HG02870 (cell line): Measurements from ENCODE around the gene ZBTB32.

Experiments
- ATAC-seq: cut with Tn5 transposase; IDR thresholded peaks from one replicate; pipeline ENCODE4 v1.9.1; 2021; ENCODE audit warnings: mild to moderate bottlenecking, moderate library complexity; ENCODE audit not compliant: unreplicated experiment

Gene ZBTB32

DNA sequence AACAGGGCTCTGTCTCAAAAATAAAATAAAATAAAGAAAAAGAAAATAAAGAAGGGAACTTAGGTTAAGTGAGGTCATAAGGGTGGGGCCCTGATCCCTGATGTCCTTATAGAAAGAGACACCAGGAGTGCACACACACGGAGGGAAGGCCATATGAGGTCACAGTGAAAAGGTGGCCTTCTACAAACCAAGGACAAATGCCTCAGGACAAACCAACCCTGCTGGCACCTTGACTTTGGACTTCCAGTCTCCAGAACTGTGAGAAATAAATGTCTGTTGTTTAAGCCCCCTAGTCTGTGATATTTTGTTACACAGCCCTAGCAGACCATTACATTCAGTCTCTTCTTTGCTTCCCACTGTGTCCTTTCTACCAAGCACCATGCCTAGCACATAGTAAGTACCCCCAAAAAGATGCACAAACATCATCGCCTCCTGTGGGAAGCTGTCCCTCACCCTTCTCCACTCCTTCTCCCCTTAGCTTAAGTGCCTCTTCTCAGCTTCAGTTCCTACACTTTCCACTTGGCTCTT lies 8.4 kb upstream of the ZBTB32 start:
- no peak for ATAC-seq

DNA sequence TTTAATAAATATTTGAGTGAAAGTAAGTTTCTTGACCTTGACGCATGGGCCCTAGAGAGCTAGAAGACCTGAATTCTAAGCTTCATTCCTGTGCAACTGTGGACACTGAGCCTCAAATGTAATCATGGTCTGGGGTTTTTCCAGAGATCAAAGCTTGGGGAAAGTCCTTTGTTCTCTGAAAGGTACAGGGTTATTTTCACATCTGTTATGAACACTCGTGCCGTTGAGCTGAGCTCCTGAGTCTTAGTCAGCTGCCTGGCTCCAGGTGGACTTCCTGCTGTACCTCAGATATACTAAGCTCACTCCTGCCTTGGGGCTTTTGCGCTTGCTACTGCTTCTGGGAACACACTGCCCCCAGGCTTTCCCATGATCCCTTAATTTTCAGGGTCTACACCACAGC lies 7.5 kb upstream of the ZBTB32 start:
- ATAC-seq = no peak

DNA sequence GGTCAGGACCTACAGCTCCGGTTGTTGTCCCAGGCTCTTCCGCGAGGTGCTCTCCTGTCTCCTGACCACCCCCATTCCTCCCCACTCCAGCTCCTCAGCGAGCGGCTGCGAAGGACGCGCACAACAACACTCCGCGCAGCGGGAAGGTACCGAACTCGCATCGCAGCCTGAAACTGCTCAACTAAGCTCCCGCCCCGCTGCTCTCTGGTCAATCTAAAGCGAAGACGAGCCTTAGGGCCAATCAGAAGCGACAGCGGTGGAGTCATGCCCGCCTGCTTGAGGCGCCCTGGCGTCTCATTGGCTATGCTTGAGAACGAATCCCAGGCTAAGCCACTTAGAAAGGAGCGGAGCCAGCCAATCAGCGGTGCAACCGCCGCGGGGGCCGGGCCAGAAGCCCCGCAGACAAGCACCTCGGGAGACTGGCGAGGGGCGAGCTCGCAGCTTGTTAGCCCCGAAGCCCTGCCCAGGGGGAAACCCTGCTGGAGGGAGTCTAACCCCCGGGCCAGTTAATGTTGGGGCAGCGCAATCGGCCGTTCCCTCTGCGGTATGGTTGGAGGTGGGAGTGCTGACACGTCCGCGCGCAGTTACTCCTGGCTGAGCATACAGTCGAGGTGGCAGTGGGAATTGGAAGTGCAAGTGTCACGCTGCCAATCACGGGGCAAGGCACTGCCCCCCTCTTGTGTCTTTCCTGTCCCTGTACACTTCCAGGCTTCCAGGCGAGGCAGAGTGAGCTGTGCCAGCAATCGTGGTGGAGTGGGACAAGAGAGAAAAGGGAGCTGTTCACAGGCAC lies 1.9 kb upstream of the ZBTB32 start:
- peak; percentile 93 for ATAC-seq

DNA sequence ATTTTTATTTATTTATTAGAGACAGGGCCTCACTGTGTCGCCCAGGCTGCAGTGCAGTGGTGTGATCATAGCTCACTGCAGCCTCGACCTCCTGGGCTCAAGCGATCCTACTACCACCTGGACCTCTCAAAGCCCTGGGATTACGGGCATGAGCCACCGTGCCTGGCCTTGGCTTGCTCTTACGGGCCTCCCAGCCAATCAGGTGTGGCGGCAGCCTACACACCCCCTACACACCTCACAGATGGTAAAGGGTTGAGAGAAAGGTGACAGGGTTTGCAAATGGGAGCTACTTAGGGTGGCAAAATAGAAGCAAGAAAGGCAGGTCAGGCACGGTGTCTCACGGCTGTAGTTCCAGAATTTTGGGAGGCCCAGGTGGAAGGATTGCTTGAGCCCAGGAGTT lies 1.0 kb upstream of the ZBTB32 start:
- ATAC-seq = no peak

DNA sequence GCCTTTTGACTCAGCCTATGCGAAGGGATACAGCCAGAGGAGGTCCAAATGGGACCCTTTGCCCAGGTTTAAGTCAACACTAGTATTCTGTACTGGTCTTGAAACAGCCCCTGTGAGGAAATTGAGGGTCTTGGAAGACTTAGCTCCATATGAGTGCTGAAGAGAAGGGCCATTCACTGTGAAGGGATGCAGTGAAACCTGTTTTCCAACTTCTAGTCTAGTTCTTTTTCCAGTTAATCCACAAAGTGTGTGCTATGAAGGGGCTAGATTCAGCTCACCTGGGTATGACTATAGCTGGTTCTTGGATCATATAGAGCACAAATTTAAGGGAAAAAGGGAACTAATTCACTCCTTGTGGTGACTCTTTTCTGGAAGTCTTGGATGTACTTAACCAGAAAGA lies 4.0 kb downstream of the ZBTB32 start:
- no peak for ATAC-seq

DNA sequence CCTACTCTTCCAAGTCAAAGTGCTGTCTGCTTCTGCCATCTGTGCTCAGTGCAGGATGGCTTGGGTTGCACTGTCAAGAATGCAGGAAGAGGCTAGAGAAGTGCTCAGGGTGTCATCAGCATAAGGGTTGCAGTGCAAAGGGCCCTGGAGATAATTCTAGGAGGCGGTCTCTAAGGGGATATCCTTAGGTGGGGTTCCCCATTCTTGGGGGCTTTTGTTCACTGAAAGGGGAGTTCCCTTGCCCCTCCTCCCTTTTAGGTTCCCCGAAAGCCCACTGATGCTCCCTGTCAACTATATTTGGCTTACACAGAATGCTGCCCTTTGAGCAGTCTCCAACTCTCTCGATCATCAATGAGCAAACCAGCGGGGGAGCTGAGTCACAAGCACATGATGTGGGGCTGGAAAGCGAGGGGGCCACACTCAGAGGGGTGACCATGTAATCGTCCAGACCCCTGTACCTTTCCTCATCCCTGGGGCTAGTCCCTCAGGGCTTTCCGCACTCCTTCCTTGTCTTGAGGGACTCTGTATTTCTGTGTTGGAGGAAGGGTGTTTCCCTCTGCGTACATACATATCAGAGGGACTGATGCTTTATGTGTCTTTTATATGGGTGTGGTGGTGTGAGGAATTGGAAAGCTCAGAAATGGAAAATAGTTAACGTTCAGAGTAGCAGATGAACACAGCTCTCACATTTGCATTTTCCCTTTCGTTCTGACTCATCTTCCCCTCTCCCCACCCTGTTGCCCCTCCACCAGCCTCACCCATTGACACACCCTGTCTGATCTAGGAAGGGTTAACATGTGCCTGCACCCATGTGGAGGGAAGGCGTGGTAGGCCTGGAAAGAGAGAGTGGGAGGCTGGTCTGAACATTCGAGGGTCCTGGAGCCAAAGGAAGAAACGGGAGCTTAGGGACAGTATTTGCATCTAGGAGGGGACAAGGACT lies 6.7 kb downstream of the ZBTB32 start:
- no peak for ATAC-seq

DNA sequence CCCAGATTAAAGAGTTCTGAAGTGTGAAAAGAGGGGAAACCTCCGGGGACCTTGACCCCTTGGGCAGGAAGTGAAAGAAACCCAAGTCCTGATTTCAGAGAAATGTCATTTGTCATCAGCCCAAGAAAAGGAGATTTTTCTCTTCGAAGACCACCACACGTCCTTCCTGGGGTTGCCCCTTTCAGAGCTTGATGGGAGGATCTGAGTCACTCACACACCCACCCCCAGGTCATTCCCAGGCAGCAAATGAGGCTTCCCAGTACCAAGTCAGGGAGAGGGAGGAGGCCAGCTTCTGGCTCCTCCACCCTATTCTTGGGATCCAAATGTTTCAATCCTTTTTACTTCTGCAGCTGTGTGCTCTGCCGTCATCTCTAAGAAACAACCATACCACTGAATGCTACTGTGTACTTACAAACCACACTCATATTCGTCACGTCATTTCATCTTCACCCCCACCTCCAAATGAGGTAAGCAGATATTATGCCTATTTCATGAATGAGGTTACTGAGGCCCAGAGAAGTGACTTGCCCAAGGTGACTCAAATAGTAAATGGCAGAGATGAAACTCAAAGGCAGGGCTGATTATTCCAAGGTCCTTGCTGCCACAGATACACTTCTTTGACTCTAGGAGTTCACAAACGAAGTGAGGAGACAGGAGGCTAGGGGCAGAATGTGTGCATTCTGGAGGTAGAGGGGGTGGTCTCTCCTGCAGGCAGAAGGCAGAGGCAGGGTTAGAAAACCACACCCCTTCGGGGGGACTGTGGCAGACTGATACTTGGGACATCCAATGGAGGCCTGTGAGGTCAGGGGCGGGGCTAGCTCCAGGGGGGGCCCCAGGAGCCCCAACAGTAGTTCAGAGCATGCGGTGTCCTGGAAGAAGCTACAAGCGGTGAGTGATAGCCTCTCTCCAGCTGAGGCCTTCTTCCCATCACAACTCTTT lies 8.5 kb downstream of the ZBTB32 start:
- ATAC-seq = no peak

DNA sequence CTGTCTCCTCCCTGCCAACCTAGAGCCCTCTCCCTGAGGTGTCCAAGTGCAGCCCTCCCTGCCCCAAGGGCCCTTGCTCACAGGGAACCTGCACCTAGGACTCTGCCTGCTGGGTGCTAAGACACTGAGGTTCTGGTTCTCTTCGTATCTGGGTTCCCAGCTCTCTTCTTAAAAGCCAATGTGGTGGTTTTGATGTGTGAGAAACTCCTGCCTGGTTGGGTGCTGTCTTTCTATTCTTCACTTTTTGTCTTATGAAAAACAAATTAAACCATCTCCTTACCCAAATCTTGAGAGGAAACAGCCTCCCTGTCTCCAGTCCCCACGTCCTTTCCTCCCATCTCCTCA lies 9.1 kb downstream of the ZBTB32 start:
- ATAC-seq = no peak

DNA sequence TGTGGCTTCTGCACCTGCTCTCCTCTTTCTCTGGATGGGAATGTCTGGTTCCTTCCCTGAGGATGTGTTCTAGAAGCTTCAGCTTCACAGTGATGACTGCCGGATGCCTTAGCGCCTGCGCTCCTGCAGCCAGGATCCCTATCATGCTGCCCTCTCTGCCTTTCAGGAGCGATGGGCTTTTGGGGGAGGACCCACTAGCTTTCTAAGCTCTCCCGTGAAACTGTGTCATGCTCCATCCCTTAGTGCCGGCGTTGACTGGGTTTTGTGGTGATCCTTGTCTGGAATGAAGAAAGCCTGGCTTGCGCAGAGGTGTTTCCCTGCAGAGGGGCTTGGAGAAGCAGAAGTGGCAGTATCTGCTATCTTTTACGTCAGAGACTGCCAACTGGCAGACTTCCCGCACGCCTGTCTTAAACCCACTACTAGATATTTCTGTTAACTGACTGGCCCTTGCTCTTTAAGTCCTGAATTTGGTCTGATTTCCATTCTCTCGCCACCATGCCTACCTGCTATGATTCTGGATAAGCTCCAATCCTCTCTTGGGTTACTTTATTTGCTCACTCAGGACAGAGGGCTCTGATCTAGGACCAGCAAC lies 9.6 kb downstream of the ZBTB32 start:
- ATAC-seq = no peak

DNA sequence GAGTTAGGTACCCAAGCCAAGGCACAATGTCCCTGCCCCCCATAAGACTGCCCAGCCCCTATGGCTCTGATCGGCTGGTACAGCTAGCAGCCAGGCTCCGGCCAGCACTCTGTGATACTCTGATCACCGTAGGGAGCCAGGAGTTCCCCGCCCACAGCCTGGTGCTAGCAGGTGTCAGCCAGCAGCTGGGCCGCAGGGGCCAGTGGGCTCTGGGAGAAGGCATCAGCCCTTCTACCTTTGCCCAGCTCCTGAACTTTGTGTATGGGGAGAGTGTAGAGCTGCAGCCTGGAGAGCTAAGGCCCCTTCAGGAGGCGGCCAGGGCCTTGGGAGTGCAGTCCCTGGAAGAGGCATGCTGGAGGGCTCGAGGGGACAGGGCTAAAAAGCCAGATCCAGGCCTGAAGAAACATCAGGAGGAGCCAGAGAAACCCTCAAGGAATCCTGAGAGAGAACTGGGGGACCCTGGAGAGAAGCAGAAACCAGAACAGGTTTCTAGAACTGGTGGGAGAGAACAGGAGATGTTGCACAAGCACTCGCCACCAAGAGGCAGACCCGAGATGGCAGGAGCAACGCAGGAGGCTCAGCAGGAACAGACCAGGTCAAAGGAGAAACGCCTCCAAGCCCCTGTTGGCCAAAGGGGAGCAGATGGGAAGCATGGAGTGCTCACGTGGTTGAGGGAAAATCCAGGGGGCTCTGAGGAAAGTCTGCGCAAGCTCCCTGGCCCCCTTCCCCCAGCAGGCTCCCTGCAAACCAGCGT lies 10.4 kb downstream of the ZBTB32 start:
- ATAC-seq = no peak

DNA sequence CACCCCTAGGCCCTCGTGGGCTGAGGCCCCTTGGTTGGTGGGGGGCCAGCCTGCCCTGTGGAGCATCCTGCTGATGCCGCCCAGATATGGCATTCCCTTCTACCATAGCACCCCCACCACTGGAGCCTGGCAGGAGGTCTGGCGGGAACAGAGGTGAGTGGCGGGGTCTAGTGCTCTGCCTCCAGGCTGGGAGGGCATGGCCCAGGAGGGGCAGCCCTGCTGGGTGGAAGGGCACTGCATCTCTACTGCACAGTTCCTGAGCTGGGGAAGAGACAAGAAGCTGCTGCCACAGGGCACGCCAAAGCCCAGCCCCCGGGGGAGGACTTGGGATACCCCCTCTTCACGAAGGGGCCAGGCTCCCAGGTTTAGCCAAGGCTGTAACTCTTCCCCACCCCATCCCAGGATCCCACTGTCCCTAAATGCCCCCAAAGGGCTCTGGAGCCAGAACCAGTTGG lies 11.0 kb downstream of the ZBTB32 start:
- ATAC-seq = no peak

DNA sequence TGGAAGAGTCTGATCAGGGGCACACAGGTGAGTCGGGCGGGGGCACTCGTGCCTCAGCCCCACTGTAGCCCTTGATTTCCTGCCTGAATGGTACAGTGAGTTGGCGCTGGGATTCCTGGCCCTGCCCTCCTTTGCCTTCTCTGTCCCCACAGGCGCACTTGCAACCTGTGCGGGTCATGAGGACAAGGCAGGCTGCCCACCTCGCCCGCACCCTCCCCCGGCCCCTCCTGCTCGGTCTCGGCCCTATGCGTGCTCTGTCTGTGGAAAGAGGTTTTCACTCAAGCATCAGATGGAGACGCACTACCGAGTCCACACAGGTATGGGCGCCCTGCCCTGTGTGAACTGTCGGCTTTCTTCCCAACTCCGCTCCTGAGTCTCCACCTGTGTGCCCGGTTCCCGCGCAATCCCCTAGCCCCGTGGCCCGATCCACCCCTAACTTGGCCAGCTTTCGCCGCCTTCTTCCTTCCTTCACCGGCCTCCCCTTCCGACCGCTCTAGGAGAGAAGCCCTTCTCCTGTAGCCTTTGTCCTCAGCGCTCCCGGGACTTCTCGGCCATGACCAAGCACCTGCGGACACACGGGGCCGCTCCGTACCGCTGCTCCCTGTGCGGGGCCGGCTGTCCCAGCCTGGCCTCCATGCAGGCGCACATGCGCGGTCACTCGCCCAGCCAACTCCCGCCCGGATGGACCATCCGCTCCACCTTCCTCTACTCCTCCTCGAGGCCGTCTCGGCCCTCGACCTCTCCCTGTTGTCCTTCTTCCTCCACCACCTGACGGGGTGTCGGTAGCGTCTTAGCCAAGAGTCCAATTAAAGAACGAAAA lies 11.8 kb downstream of the ZBTB32 start:
- no peak for ATAC-seq

DNA sequence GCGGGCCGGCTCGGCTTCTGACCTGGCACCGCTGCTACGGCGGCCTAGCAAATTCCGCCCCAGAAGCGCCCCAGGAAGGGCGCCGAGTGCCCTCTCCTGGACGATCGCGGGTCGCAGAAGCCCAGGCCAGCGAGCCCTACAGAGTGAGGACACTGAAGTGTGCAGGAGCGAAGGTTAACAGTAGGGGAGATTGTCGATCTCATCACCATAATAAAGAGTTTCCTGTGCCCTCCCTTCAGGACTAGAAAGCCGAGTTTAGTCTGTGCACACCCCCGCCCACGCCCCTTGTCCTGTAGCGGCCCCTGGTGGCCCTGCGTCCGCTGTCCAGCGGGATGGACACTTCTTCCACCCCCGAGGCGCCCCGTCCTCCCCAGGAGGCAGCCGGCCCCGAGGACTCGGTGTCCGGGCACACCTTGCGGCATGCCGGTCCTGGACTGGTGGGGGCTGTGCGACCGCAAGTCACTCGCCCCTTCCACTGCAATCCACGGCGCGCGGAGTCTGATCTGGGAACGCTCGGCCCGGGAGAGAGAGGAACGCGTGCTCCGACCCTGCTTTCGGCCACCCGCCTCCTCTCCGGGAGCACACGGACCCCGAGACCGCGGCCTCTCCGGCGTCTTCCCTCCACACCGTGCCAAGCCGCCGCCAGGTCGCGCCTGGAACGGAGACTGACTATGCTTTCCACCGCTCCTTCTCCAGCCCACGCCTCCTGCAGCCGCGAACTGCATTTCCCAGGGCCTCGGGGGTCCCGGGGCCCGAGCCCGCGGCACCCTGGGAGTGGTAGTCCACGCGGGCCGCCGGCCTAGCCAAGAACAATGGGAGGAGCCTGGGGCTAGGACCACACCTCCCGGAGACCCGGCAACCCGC lies 12.7 kb downstream of the ZBTB32 start:
- peak; percentile 53 for ATAC-seq

DNA sequence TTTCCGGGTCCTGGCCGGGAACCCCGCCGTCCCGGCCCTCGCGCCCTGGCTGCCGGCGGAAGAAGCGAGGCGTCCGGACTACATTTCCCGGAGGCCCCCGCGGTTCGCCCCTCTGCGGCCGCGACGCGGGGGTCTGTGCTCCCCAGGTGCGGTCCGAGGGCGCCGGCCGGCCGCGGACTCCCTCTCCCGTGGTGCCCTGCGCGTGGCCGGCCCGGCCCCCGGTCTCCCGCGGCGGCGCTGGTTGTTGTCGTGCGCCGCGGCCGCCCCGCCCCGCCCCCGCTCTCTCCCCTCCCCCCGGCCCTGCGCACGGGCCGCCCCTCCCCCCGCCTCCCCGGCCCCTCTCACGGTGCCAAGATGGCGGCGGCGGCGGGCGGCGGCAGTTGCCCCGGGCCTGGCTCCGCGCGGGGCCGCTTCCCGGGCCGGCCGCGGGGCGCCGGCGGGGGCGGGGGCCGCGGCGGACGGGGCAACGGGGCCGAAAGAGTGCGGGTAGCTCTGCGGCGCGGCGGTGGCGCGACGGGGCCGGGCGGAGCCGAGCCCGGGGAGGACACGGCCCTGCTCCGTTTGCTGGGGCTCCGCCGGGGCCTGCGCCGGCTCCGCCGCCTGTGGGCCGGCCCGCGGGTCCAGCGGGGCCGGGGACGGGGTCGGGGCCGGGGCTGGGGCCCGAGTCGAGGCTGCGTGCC lies 13.4 kb downstream of the ZBTB32 start, which contains the start of gene KMT2B:
TSS of gene KMT2B (plus strand) at position 339 of the 680 bp plus-strand sequence. CDS start at position 355, 16 bp downstream.
- ATAC-seq = no peak

DNA sequence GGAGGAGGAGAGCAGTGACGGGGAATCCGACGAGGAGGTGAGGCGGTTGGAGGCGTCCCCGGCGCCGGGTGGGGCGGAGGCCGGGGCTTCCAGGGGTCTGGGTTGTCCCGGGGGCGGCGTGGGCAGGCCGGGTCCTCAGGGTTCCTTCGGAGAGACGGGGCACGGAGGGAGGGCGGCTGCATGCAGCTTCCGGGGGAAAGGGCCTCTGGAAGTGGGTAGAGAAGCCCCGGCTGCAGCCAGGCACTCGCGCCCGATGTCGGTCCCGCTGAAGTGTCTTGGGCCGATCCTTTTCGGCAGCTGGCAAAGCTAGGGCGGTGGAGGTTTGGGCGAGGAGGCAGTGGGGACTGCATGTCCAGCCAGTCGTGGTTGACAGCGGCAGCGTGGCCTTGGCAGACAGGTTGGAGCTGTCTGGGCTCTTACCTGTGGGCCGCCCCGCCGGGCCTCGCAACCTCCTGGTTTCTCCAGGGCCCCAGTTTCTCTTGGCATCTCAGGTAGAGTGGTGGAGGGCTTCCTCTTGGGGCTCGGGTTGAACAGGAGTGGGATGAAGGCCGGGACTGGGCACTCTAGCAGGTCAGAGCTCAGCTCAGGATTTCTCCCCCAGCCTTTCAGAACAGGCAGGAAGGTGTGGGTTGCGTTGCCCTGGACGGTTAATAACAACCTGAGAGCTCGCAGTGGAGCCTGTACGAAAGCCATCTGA lies 14.1 kb downstream of the ZBTB32 start:
- no peak for ATAC-seq

DNA sequence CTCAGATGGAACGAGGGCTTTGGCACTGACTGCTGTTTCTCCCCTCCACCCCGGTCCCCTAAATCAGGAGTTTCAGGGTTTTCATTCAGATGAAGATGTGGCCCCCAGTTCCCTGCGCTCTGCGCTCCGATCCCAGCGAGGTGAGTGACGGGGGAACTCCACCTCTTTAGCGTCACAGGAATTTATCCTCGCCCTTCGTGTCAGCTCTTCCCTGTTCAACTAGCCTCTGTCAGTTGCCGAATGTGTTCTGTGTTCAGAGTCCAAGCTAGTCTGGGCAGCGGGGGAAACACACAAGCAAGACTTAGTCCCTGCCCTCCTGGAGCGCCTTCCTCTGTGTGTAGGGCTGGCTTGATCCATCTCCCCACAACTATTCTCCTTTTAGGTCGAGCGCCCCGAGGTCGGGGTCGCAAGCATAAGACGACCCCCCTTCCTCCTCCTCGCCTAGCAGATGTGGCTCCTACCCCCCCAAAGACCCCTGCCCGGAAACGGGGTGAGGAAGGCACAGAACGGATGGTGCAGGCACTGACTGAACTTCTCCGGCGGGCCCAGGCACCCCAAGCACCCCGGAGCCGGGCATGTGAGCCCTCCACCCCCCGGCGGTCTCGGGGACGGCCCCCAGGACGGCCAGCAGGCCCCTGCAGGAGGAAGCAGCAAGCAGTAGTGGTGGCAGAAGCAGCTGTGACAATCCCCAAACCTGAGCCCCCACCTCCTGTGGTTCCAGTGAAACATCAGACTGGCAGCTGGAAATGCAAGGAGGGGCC lies 15.2 kb downstream of the ZBTB32 start:
- no peak for ATAC-seq
